Gastrocnemius medialis (tissue), 4 donors: ENCODE measurements around the gene ANKRD29. TPM values are rescaled to one million over a fixed set of nuclear protein-coding genes. Genes with fewer than 3 reads are reported as not detected.

Experiments
- ATAC-seq, 2 donors: fragments of 150-250 bp; one replicate each; pipeline ENCODE4 v1.9.1; 2016
- DNase-seq, 2 donors: peaks; one replicate each; pipeline ENCODE4 v3.0.0-alpha.2; 2019
- H3K27ac ChIP-seq, 4 donors: fragments of 200-600 bp; sonication (generic); 1 replicate in 1 of 4; 2 replicates in 3 of 4; pipeline ENCODE4 v1.5.1; 2016 to 2018; ENCODE audit warnings: mild to moderate bottlenecking in 2 of 4, moderate library complexity in 1 of 4
- H3K27me3 ChIP-seq, 3 donors: fragments of 200-600 bp; sonication (generic) in 2 of 3; 1 replicate in 1 of 3; 2 replicates in 2 of 3; pipeline versions ENCODE4 v1.5.1 to v1.6.0; 2016 to 2019; ENCODE audit warnings: mild to moderate bottlenecking in 1 of 3, moderate library complexity in 1 of 3
- H3K36me3 ChIP-seq, 2 donors: fragments of 200-600 bp; sonication (generic) in 1 of 2; one replicate each; pipeline ENCODE4 v1.5.1; 2017 to 2018
- H3K4me1 ChIP-seq, 2 donors: fragments of 200-600 bp; sonication (generic) in 1 of 2; one replicate each; pipeline ENCODE4 v1.5.1; 2016 to 2017; ENCODE audit warnings: mild to moderate bottlenecking in 2 of 2
- H3K4me3 ChIP-seq, 4 donors: fragments of 200-600 bp; sonication (generic) in 3 of 4; 1 replicate in 1 of 4; 2 replicates in 3 of 4; pipeline ENCODE4 v1.5.1; 2016 to 2019; ENCODE audit warnings: mild to moderate bottlenecking in 2 of 4
- H3K9me3 ChIP-seq, 3 donors: fragments of 200-600 bp; sonication (generic) in 2 of 3; 1 replicate in 1 of 3; 2 replicates in 2 of 3; pipeline ENCODE4 v1.5.1; 2016 to 2019
- POLR2A ChIP-seq, 2 donors: fragments of 450-650 bp; IDR thresholded peaks; one replicate each; pipeline ENCODE4 v1.6.1; 2017; ENCODE audit warnings: antibody characterized with exemption in 2 of 2, mild to moderate bottlenecking in 2 of 2, moderate library complexity in 2 of 2
- in situ Hi-C, 4 donors: fragments of 200-750 bp; cut with MboI; loops; one replicate each; pipeline versions ENCODE4 v1.15.0 to v1.8.0; 2017; ENCODE audit warnings: low sequenced_read_pairs in 4 of 4
- intact Hi-C: fragments of 100-400 bp; cut with DNase I; formaldehyde crosslinking; loops from one replicate; pipeline ENCODE4 v1.15.1; 2023; ENCODE audit warnings: low total_unique reads
- total RNA-seq, 4 donors: library from RNA; depleted of rRNA; stranded (reverse); fragments of >200 nt; gene quantifications; one replicate each; pipeline versions ENCODE4 v1.1.0 to v1.2.3, GENCODE V29; 2016
- TF ChIP-seq, protein P1 (sequence below), 5 experiments: fragments of 450-650 bp in 3 of 5; fragments of 200-600 bp in 2 of 5; sonication (generic) in 2 of 5; IDR thresholded peaks in 4 of 5; conservative IDR thresholded peaks in 1 of 5; 1 replicate in 4 of 5; 2 replicates in 1 of 5; pipeline ENCODE4 v1.5.1; 2016 to 2019; ENCODE audit warnings: antibody characterized with exemption in 5 of 5, mild to moderate bottlenecking in 3 of 5, moderate library complexity in 3 of 5

The ANKRD29 gene
- total RNA-seq, 4 donors from 2014 or later, result 0.93 to 2.8 (median 1.6) TPM

- no peak overlapping the region for H3K27ac ChIP-seq
- TF ChIP-seq, protein P1, sequence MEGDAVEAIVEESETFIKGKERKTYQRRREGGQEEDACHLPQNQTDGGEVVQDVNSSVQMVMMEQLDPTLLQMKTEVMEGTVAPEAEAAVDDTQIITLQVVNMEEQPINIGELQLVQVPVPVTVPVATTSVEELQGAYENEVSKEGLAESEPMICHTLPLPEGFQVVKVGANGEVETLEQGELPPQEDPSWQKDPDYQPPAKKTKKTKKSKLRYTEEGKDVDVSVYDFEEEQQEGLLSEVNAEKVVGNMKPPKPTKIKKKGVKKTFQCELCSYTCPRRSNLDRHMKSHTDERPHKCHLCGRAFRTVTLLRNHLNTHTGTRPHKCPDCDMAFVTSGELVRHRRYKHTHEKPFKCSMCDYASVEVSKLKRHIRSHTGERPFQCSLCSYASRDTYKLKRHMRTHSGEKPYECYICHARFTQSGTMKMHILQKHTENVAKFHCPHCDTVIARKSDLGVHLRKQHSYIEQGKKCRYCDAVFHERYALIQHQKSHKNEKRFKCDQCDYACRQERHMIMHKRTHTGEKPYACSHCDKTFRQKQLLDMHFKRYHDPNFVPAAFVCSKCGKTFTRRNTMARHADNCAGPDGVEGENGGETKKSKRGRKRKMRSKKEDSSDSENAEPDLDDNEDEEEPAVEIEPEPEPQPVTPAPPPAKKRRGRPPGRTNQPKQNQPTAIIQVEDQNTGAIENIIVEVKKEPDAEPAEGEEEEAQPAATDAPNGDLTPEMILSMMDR (IDR thresholded peaks at IDR 0.05 in 4 of 5, conservative IDR thresholded peaks at IDR 0.05 in 1 of 5), result no peak
- no peak for TF ChIP-seq POLR2A (IDR thresholded peaks at IDR 0.05)
- H3K27me3 ChIP-seq, result no peaks in the 10 kb centered on the region
- ATAC-seq (no peak), DNase-seq (no peak)
- no peaks in the 10 kb centered on the region for H3K9me3 ChIP-seq
- no peaks in the 10 kb centered on the region for H3K4me1 ChIP-seq
- H3K4me3 ChIP-seq, result no peak overlapping the region
- in situ Hi-C loops (no loop called here), intact Hi-C loops (no loop called here)
- H3K36me3 ChIP-seq, result no peaks in the 10 kb centered on the region
Measured at GRCh38 chr18:23612434-23613090, 50.1 kb downstream of the ANKRD29 start.

- H3K4me3 ChIP-seq, result no peak overlapping the region
Measured at GRCh38 chr18:23609390-23610023, 53.2 kb downstream of the ANKRD29 start.

GRCh38 chr18:23608211-23608610, 54.5 kb downstream of the ANKRD29 start:
- H3K4me1 ChIP-seq, result no peaks in the 10 kb centered on the region
- no peak overlapping the region for H3K4me3 ChIP-seq
- in situ Hi-C loops (no loop called here), intact Hi-C loops (no loop called here)
- H3K27ac ChIP-seq, result no peak overlapping the region
- DNase-seq (no peak), ATAC-seq (no peak)
- TF ChIP-seq, protein P1 (IDR thresholded peaks at IDR 0.05 in 4 of 5, conservative IDR thresholded peaks at IDR 0.05 in 1 of 5), result no peak
- no peak for TF ChIP-seq POLR2A (IDR thresholded peaks at IDR 0.05)
- no peaks in the 10 kb centered on the region for H3K9me3 ChIP-seq
- no peaks in the 10 kb centered on the region for H3K36me3 ChIP-seq
- H3K27me3 ChIP-seq, result no peaks in the 10 kb centered on the region

More at GRCh38 chr18:23609390-23610023, 53.2 kb downstream of the ANKRD29 start:
- H3K27me3 ChIP-seq, result no peaks in the 10 kb centered on the region
- no peak for TF ChIP-seq POLR2A (IDR thresholded peaks at IDR 0.05)
- TF ChIP-seq, protein P1 (IDR thresholded peaks at IDR 0.05 in 4 of 5, conservative IDR thresholded peaks at IDR 0.05 in 1 of 5), result no peak
- in situ Hi-C loops, result no loop called here
- H3K4me1 ChIP-seq, result no peaks in the 10 kb centered on the region
- ATAC-seq, result no peak
- DNase-seq, result no peak
- H3K9me3 ChIP-seq, result no peaks in the 10 kb centered on the region
- H3K27ac ChIP-seq, result no peak overlapping the region
- H3K36me3 ChIP-seq, result no peaks in the 10 kb centered on the region
- intact Hi-C loops, result no loop called here

DNA sequence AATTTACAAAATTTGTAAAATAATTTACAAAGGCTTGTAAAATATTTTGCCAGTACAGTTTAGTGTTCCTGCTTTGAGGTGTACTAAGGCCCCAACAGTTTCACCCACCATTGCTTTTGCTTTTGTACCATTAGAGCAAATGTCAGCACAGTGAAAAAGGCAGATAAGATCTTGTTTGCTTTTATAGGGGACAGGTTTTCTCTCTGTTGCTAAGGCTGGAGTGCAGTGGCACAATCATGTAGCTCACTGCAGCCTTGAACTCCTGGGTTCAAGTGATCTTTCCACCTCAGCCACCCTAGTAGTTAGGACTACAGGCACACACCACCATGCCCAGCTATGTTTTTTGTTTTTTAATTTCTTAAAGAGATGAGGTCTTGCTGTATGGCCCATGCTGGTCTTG, 56.8 kb downstream of the ANKRD29 start:
- H3K4me1 ChIP-seq, result no peaks in the 10 kb centered on the region
- no peaks in the 10 kb centered on the region for H3K9me3 ChIP-seq
- in situ Hi-C loops (no loop called here), intact Hi-C loops (no loop called here)
- no peaks in the 10 kb centered on the region for H3K27me3 ChIP-seq
- ATAC-seq, result no peak
- H3K36me3 ChIP-seq, result no peaks in the 10 kb centered on the region
- no peak for DNase-seq
- TF ChIP-seq, protein P1 (IDR thresholded peaks at IDR 0.05 in 4 of 5, conservative IDR thresholded peaks at IDR 0.05 in 1 of 5), result no peak
- no peak for TF ChIP-seq POLR2A (IDR thresholded peaks at IDR 0.05)
- H3K4me3 ChIP-seq, result no peak overlapping the region
- no peak overlapping the region for H3K27ac ChIP-seq
